HEK293T (cell line): ENCODE measurements around the gene NUAK1.

Experiments used
- BHLHE40 ChIP-seq: fragments of 450-650 bp; IDR thresholded peaks from 2 replicates; pipeline ENCODE4 v1.6.1; 2016; ENCODE audit warnings: mild to moderate bottlenecking, moderate library complexity, borderline replicate concordance
- FOXM1 ChIP-seq: fragments of 450-650 bp; IDR thresholded peaks from 2 replicates; pipeline ENCODE4 v1.6.1; 2017; ENCODE audit warnings: mild to moderate bottlenecking, borderline replicate concordance
- HDGF ChIP-seq: fragments of 450-650 bp; IDR thresholded peaks from 2 replicates; pipeline ENCODE4 v1.6.1; 2017; ENCODE audit warnings: antibody characterized with exemption, borderline replicate concordance
- NFRKB ChIP-seq: fragments of 450-650 bp; IDR thresholded peaks from 2 replicates; pipeline ENCODE4 v1.6.1; 2016; ENCODE audit warnings: mild to moderate bottlenecking, moderate library complexity
- PKNOX1 ChIP-seq: fragments of 450-650 bp; IDR thresholded peaks from 2 replicates; pipeline ENCODE4 v1.6.1; 2016
- SP1 ChIP-seq: fragments of 450-650 bp; IDR thresholded peaks from 2 replicates; pipeline ENCODE4 v1.6.1; 2017
- SUZ12 ChIP-seq: fragments of 450-650 bp; IDR thresholded peaks from 2 replicates; pipeline ENCODE4 v1.6.1; 2016; ENCODE audit warnings: mild to moderate bottlenecking
- TARDBP ChIP-seq: fragments of 450-650 bp; IDR thresholded peaks from 2 replicates; pipeline ENCODE4 v1.6.1; 2016

- no peak for TF ChIP-seq NFRKB
- TF ChIP-seq HDGF: no peak
- no peak for TF ChIP-seq TARDBP
- no peak for TF ChIP-seq SUZ12
- TF ChIP-seq PKNOX1: no peak
- no peak for TF ChIP-seq FOXM1
- no peak for TF ChIP-seq BHLHE40
- TF ChIP-seq SP1: no peak
Observed at GRCh38 chr12:106101803-106102202, 37.0 kb downstream of the NUAK1 start.
